ENCODE measurements around the gene CCDC86.

Gene CCDC86

GRCh38 chr11:60852982-60853950 lies 11.4 kb downstream of the CCDC86 start:
- no peaks in the 10 kb centered on the region for H3K9me3 ChIP-seq (ENCODE audit: control extremely low read depth in 1 of 5, control insufficient read depth in 4 of 5, insufficient read depth in 2 of 5, low read depth in 1 of 5, low read length in 4 of 5)
- DNase-seq = no peak
- POLR2A ChIA-PET = interaction anchor here (1.2 kb wide), 1 partner anchor 17 kb away, joined by 3 read pairs; no protein-coding TSS in a partner anchor
- CTCF ChIA-PET = interaction anchor here (0.7 to 1.4 kb wide), 4 partner anchors 21 to 52 kb away, joined by 3 read pairs; no protein-coding TSS in a partner anchor
- WGBS (ENCODE audit: insufficient coverage) = 92% methylated on average over 56 of the region's 68 CpGs
- H3K27ac ChIP-seq (ENCODE audit: insufficient read depth in 1 of 2, low read depth in 1 of 2, low read length in 2 of 2, poor library complexity in 1 of 2, severe bottlenecking in 2 of 2) = peak overlapping the region in 1 of 2 experiments; percentile 46
- H3K4me1 ChIP-seq (ENCODE audit: control extremely low read depth in 1 of 4, control insufficient read depth in 4 of 4, insufficient read depth in 4 of 4, low read length in 3 of 4) = peaks cover 5 to 48% (median 46%) of the 10 kb centered on the region in 4 experiments
- peaks cover 4 to 49% (median 32%) of the 10 kb centered on the region in 4 experiments for H3K36me3 ChIP-seq (ENCODE audit: control insufficient read depth in 4 of 4, insufficient read depth in 4 of 4, low read length in 3 of 4)
- peak overlapping the region in 1 of 7 experiments; percentile 41 for H3K4me3 ChIP-seq (ENCODE audit: control insufficient read depth in 1 of 7, extremely low read depth in 1 of 7, insufficient read depth in 4 of 7, low read depth in 2 of 7, low read length in 6 of 7)
- H3K27me3 ChIP-seq (replicated peaks in 2 of 5; ENCODE audit: control insufficient read depth in 4 of 5, insufficient read depth in 5 of 5, low read length in 4 of 5) = no peaks in the 10 kb centered on the region

- DNase-seq = peak in 2 of 3 donors; percentile 58 to 66
- Histone ChIP-seq H3K4me3 (ENCODE audit: control insufficient read depth in 1 of 7, extremely low read depth in 1 of 7, insufficient read depth in 4 of 7, low read depth in 2 of 7, low read length in 6 of 7) (peak overlapping the region in 5 of 7 experiments; percentile 1 to 66 (median 41)), H3K27ac (ENCODE audit: insufficient read depth in 1 of 2, low read depth in 1 of 2, low read length in 2 of 2, poor library complexity in 1 of 2, severe bottlenecking in 2 of 2) (peak overlapping the region in 1 of 2 experiments; percentile 46), H3K4me1 (ENCODE audit: control extremely low read depth in 1 of 4, control insufficient read depth in 4 of 4, insufficient read depth in 4 of 4, low read length in 3 of 4) (peaks cover 5 to 49% (median 46%) of the 10 kb centered on the region in 4 experiments), H3K36me3 (ENCODE audit: control insufficient read depth in 4 of 4, insufficient read depth in 4 of 4, low read length in 3 of 4) (peaks cover 4 to 39% (median 26%) of the 10 kb centered on the region in 4 experiments), H3K27me3 (replicated peaks in 2 of 5; ENCODE audit: control insufficient read depth in 4 of 5, insufficient read depth in 5 of 5, low read length in 4 of 5) (no peaks in the 10 kb centered on the region), H3K9me3 (ENCODE audit: control extremely low read depth in 1 of 5, control insufficient read depth in 4 of 5, insufficient read depth in 2 of 5, low read depth in 1 of 5, low read length in 4 of 5) (no peaks in the 10 kb centered on the region)
- CTCF ChIA-PET = interaction anchor here (0.6 to 1.7 kb wide), 8 partner anchors 11 to 67 kb away, joined by 3 to 4 read pairs (median 3); no protein-coding TSS in a partner anchor
- POLR2A ChIA-PET = interaction anchor here (1.2 kb wide), 1 partner anchor 16 kb away, joined by 3 read pairs; no protein-coding TSS in a partner anchor
- 4% methylated on average over 3 of the region's 8 CpGs for WGBS (ENCODE audit: insufficient coverage)
Measured at GRCh38 chr11:60854140-60854846, 12.4 kb downstream of the CCDC86 start.

GRCh38 chr11:60854847-60855725 lies 13.2 kb downstream of the CCDC86 start:
- no peaks in the 10 kb centered on the region for H3K27me3 ChIP-seq (replicated peaks in 2 of 5; ENCODE audit: control insufficient read depth in 4 of 5, insufficient read depth in 5 of 5, low read length in 4 of 5)
- WGBS (ENCODE audit: insufficient coverage) = 65% methylated on average over 6 of the region's 8 CpGs
- no peak for DNase-seq
- H3K4me1 ChIP-seq (ENCODE audit: control extremely low read depth in 1 of 4, control insufficient read depth in 4 of 4, insufficient read depth in 4 of 4, low read length in 3 of 4) = peaks cover 6 to 53% (median 49%) of the 10 kb centered on the region in 4 experiments
- peaks cover 0 to 31% (median 21%) of the 10 kb centered on the region in 4 experiments for H3K36me3 ChIP-seq (ENCODE audit: control insufficient read depth in 4 of 4, insufficient read depth in 4 of 4, low read length in 3 of 4)
- CTCF ChIA-PET = interaction anchor here (0.6 to 1.7 kb wide), 12 partner anchors 9 to 66 kb away, joined by 3 to 11 read pairs (median 4); no protein-coding TSS in a partner anchor
- peak overlapping the region in 5 of 7 experiments; percentile 17 to 44 (median 38) for H3K4me3 ChIP-seq (ENCODE audit: control insufficient read depth in 1 of 7, extremely low read depth in 1 of 7, insufficient read depth in 4 of 7, low read depth in 2 of 7, low read length in 6 of 7)
- H3K9me3 ChIP-seq (ENCODE audit: control extremely low read depth in 1 of 5, control insufficient read depth in 4 of 5, insufficient read depth in 2 of 5, low read depth in 1 of 5, low read length in 4 of 5) = no peaks in the 10 kb centered on the region
- POLR2A ChIA-PET = interaction anchor here (0.6 kb wide), 1 partner anchor 44 kb away, joined by 3 read pairs; no protein-coding TSS in a partner anchor
- H3K27ac ChIP-seq (ENCODE audit: insufficient read depth in 1 of 2, low read depth in 1 of 2, low read length in 2 of 2, poor library complexity in 1 of 2, severe bottlenecking in 2 of 2) = peak overlapping the region in 1 of 2 experiments; percentile 43

GRCh38 chr11:60855726-60856633 lies 14.1 kb downstream of the CCDC86 start, which contains the start of gene PTGDR2:
PTGDR2 (minus strand) TSS chr11:60855950; CDS start chr11:60853722, 2,228 bp downstream.
- Histone ChIP-seq H3K27me3 (replicated peaks in 2 of 5; ENCODE audit: control insufficient read depth in 4 of 5, insufficient read depth in 5 of 5, low read length in 4 of 5) (no peaks in the 10 kb centered on the region), H3K27ac (ENCODE audit: insufficient read depth in 1 of 2, low read depth in 1 of 2, low read length in 2 of 2, poor library complexity in 1 of 2, severe bottlenecking in 2 of 2) (peak within 1 kb of the TSS in 1 of 2 experiments; percentile 43), H3K4me3 (ENCODE audit: control insufficient read depth in 1 of 7, extremely low read depth in 1 of 7, insufficient read depth in 4 of 7, low read depth in 2 of 7, low read length in 6 of 7) (peak within 1 kb of the TSS in 5 of 7 experiments; percentile 17 to 44 (median 38)), H3K4me1 (ENCODE audit: control extremely low read depth in 1 of 4, control insufficient read depth in 4 of 4, insufficient read depth in 4 of 4, low read length in 3 of 4) (peaks cover 8 to 56% (median 51%) of the 10 kb centered on the region in 4 experiments), H3K9me3 (ENCODE audit: control extremely low read depth in 1 of 5, control insufficient read depth in 4 of 5, insufficient read depth in 2 of 5, low read depth in 1 of 5, low read length in 4 of 5) (no peaks in the 10 kb centered on the region), H3K36me3 (ENCODE audit: control insufficient read depth in 4 of 4, insufficient read depth in 4 of 4, low read length in 3 of 4) (peaks cover 0 to 22% (median 14%) of the 10 kb centered on the region in 4 experiments)
- CTCF ChIA-PET = interaction anchor here (0.6 to 1.7 kb wide), 11 partner anchors 9 to 81 kb away, joined by 3 to 11 read pairs (median 4); no protein-coding TSS in a partner anchor
- WGBS (ENCODE audit: insufficient coverage) = 34% methylated on average over 11 of the region's 14 CpGs
- POLR2A ChIA-PET = interaction anchor here (0.6 kb wide), 1 partner anchor 43 kb away, joined by 3 read pairs; no protein-coding TSS in a partner anchor
- DNase-seq = peak in 2 of 3 donors; percentile 50 to 57

- Histone ChIP-seq H3K4me3 (ENCODE audit: control insufficient read depth in 1 of 7, extremely low read depth in 1 of 7, insufficient read depth in 4 of 7, low read depth in 2 of 7, low read length in 6 of 7) (no peak overlapping the region), H3K27ac (ENCODE audit: insufficient read depth in 1 of 2, low read depth in 1 of 2, low read length in 2 of 2, poor library complexity in 1 of 2, severe bottlenecking in 2 of 2) (no peak overlapping the region), H3K27me3 (replicated peaks in 2 of 5; ENCODE audit: control insufficient read depth in 4 of 5, insufficient read depth in 5 of 5, low read length in 4 of 5) (no peaks in the 10 kb centered on the region), H3K9me3 (ENCODE audit: control extremely low read depth in 1 of 5, control insufficient read depth in 4 of 5, insufficient read depth in 2 of 5, low read depth in 1 of 5, low read length in 4 of 5) (no peaks in the 10 kb centered on the region), H3K36me3 (ENCODE audit: control insufficient read depth in 4 of 4, insufficient read depth in 4 of 4, low read length in 3 of 4) (peaks cover 0 to 8% (median 3%) of the 10 kb centered on the region in 4 experiments), H3K4me1 (ENCODE audit: control extremely low read depth in 1 of 4, control insufficient read depth in 4 of 4, insufficient read depth in 4 of 4, low read length in 3 of 4) (peaks cover 8 to 58% (median 53%) of the 10 kb centered on the region in 4 experiments)
- 70% methylated on average over 4 of the region's 5 CpGs for WGBS (ENCODE audit: insufficient coverage)
- no peak for DNase-seq
- CTCF ChIA-PET = interaction anchor here (0.6 to 1.8 kb wide), 5 partner anchors 24 to 32 kb away, joined by 3 to 9 read pairs (median 4); no protein-coding TSS in a partner anchor
- POLR2A ChIA-PET = no interaction called here
Measured at GRCh38 chr11:60857378-60858232, 15.7 kb downstream of the CCDC86 start.
